H7 (cell line): Measurements from ENCODE around the gene TMPRSS7. TPM values are rescaled to one million over a fixed set of nuclear protein-coding genes. Genes with fewer than 3 reads are reported as not detected.

Source experiments
- DNase-seq: peaks from one replicate; pipeline ENCODE4 v3.0.0; 2012
- H3K27me3 ChIP-seq: 2 replicates; pipeline ENCODE4 v1.6.0; 2011; ENCODE audit warnings: mild to moderate bottlenecking, low read length; ENCODE audit not compliant: control insufficient read depth, insufficient read depth
- H3K36me3 ChIP-seq: replicated peaks from 2 replicates; pipeline ENCODE4 v1.5.1; 2011; ENCODE audit warnings: low read length; ENCODE audit not compliant: control insufficient read depth, insufficient read depth
- H3K4me3 ChIP-seq: 2 replicates; pipeline ENCODE4 v1.5.1; 2011; ENCODE audit warnings: low read depth, mild to moderate bottlenecking, control low read depth, low read length, moderate library complexity; ENCODE audit not compliant: insufficient read depth
- total RNA-seq: library from RNA; depleted of rRNA; stranded (reverse); fragments of >200 nt; shearing (Covaris generic); gene quantifications from 2 replicates; pipeline ENCODE4 v1.2.3, GENCODE V29; 2014

The TMPRSS7 gene
- total RNA-seq, 1 experiment from 2014 or later, result not detected

GRCh38 chr3:112115806-112116383, 81.4 kb downstream of the TMPRSS7 start:
- Histone ChIP-seq H3K27me3 (no peaks in the 10 kb centered on the region), H3K4me3 (no peak overlapping the region), H3K36me3 (peaks cover 1% of the 10 kb centered on the region)
- no peak for DNase-seq

DNA sequence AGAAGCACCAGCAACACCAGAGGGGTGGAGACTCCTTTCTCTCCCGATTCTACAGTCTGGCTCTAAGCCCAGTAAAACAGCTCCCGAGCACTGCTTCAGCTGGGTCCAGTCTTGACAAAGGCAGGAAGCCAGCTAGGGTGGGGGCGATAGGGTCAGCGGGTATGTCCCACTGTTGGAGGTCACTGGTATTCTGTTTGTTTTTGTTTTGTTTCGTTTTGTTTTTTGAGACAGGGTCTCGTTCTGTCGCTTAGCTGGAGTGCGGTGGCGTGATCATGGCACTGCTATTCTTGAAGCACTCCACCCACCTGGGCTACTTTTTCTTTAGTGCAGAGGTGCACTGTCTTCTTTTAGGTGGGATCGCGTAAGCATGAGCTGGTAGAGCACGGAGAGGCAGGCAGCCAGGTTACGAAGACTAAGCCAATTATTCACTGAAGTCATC, 82.2 kb downstream of the TMPRSS7 start:
- Histone ChIP-seq H3K27me3 (no peaks in the 10 kb centered on the region), H3K4me3 (no peak overlapping the region), H3K36me3 (peaks cover 1% of the 10 kb centered on the region)
- no peak for DNase-seq

- no peak overlapping the region for H3K4me3 ChIP-seq
- no peak for DNase-seq
- H3K27me3 ChIP-seq, result no peaks in the 10 kb centered on the region
- H3K36me3 ChIP-seq, result peaks cover 1% of the 10 kb centered on the region
Measured at GRCh38 chr3:112117415-112117814, 82.9 kb downstream of the TMPRSS7 start.

DNA sequence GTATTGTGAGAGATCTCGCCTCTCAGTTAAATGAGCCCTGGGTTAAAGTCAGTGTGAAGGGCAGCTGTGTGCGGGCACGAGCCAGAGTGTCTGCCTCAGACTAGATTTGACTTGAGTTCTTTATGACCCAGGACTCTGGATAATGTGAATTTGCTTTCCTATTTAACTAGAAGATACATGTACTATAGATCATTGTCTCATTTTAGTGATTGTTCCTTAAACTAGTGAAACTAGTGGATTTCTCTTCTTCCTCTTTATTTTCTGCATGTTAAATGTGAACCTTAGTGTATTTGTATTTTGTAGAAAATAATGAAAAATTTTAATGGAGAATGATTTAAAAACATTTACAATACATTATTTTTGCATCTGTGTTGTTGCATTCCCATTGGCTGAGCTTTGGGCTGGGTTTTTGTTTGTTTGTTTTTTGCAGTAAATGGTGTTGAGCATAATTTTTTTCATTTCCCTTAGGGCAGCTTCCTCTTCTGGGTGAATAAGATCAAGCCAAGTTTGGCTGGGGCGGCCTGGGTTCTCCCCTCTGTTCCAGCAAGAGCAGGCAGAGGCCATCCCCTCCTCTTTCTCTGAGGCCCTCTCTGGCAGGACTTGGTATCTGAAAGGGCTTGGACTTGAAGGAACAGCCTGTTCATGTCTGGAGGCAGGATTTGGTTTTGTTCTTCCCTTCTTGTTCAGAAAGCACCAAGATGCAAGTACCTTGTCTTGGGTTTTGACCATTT, 83.5 kb downstream of the TMPRSS7 start:
- Histone ChIP-seq H3K27me3 (no peaks in the 10 kb centered on the region), H3K4me3 (no peak overlapping the region)
- DNase-seq, result no peak

GRCh38 chr3:112119962-112120836, 85.7 kb downstream of the TMPRSS7 start:
- no peaks in the 10 kb centered on the region for H3K27me3 ChIP-seq
- no peaks in the 10 kb centered on the region; the same call in none of the 2 replicates for H3K36me3 ChIP-seq
- DNase-seq, result no peak
- H3K4me3 ChIP-seq, result no peak overlapping the region

More for the DNA sequence above, 83.5 kb downstream of the TMPRSS7 start:
- H3K36me3 ChIP-seq, result peaks cover 1% of the 10 kb centered on the region

DNA sequence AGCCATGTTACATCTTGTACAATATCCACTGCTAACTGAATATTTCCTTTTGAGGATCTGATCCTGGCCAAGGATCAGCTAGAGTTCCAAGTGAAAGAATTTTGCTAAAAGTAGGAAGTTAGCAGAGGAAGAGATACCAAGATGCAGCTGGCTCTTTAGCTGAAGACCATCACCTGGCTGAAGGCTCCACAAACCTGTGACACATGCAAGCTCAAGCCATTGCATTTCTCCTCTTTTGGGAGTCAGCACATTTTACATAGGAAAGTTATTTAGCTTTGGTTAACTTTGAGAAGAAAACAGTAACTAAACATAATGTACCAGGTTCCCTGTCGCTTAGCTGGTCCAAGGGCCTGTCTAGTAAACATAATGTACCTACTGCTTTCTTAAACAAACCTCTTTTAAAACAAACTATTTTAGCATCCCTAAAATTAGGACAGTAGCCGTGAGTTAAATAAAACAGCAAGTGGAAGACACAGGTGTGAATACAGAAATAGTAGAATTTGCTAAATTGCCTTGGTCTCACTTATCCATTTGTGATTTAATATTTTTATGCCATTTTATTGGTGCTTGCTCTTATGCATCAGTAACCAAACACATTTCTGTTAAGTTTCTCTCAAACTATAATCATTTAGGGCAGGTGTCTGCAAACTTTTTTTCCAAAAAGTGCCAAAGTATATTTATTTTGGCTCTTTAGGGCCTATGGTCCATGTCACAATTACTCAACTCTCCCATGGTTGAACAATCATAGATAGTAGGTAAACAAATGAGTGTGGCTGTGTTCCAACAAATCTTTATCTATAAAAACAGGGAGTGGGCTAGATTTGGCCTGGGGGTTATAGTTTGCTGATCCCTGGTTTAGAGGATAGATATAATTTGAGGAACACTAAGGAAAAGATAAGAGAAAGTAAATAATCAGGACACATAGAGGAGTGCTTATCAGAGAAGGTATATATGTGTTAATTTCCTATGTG, 87.3 kb downstream of the TMPRSS7 start:
- Histone ChIP-seq H3K36me3 (no peaks in the 10 kb centered on the region; the same call in none of the 2 replicates), H3K4me3 (no peak overlapping the region), H3K27me3 (no peaks in the 10 kb centered on the region)
- DNase-seq, result no peak

GRCh38 chr3:112122870-112123269, 88.3 kb downstream of the TMPRSS7 start:
- Histone ChIP-seq H3K27me3 (no peaks in the 10 kb centered on the region), H3K4me3 (no peak overlapping the region), H3K36me3 (no peaks in the 10 kb centered on the region; the same call in 1 of the 2 replicates)
- no peak for DNase-seq

- Histone ChIP-seq H3K27me3 (no peaks in the 10 kb centered on the region), H3K4me3 (no peak overlapping the region), H3K36me3 (no peaks in the 10 kb centered on the region; the same call in 1 of the 2 replicates)
- DNase-seq, result no peak
Measured at GRCh38 chr3:112123548-112123947, 89.0 kb downstream of the TMPRSS7 start.

DNA sequence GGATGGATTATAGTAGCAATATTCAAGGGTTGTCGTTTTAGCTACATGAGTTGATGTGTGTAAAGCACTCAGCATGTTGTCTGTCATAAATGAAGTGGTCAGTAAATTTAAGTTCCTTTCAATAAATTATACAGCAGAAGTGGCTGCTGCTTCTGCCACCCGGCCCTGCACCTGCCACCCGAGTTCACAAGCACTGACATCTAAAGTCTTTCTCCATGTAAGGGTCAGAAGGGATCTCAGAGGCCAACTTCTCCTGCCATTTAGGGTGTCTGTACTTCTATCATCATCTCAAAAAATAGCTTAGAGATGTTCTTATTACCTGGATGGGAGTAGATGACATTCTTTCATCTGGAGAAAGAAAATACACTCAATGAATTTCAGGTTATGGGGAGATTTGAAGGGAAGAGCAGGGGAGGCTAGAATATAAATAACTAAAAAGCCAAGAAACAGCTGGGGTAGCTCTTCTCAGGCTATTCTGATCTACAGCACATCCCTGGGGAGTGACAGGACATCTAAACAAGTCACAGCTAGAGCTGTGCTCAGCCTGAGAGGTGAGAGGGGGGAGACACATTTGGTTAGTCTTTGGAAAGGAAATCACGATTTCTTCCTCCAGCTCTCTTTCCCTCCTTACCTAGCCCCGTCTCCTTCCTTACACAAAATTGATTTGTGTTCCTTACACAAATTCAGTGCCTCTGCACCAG, 90.5 kb downstream of the TMPRSS7 start:
- no peaks in the 10 kb centered on the region for H3K27me3 ChIP-seq
- DNase-seq, result no peak

GRCh38 chr3:112126511-112126911, 92.0 kb downstream of the TMPRSS7 start:
- no peaks in the 10 kb centered on the region for H3K36me3 ChIP-seq
- H3K27me3 ChIP-seq, result no peaks in the 10 kb centered on the region
- H3K4me3 ChIP-seq, result no peak overlapping the region
- peak; percentile 27 for DNase-seq

More for the DNA sequence above, 90.5 kb downstream of the TMPRSS7 start:
- Histone ChIP-seq H3K36me3 (no peaks in the 10 kb centered on the region), H3K4me3 (no peak overlapping the region)

GRCh38 chr3:112127522-112128494, 93.3 kb downstream of the TMPRSS7 start:
- no peak for DNase-seq
- Histone ChIP-seq H3K27me3 (no peaks in the 10 kb centered on the region), H3K36me3 (no peaks in the 10 kb centered on the region), H3K4me3 (no peak overlapping the region)

- DNase-seq, result no peak
- Histone ChIP-seq H3K4me3 (no peak overlapping the region), H3K36me3 (no peaks in the 10 kb centered on the region), H3K27me3 (no peaks in the 10 kb centered on the region)
Measured at GRCh38 chr3:112128843-112129727, 94.5 kb downstream of the TMPRSS7 start.
